ENCODE data around the gene MPP3. TPM values are rescaled to one million over a fixed set of nuclear protein-coding genes. Genes with fewer than 3 reads are reported as not detected.
"Not testable (repeated sequence)": the region's sequence is repeated elsewhere in the genome, so short reads cannot be mapped to it uniquely, and the experiment has no call there.

MPP3 gene
- total and polyA plus RNA-seq, 5 donors = 42.1 to 77.4 (median 60.3) TPM

- intact Hi-C loops (cut with DNase I) = loop anchor here in 1 of 4 donors (5.0 kb wide), 1 partner anchor 74 kb away; no protein-coding TSS in a partner anchor
- H3K27ac ChIP-seq (ENCODE audit: low read length) = no peak overlapping the region
- no peak overlapping the region for H3K4me3 ChIP-seq (ENCODE audit: low read length)
- DNase-seq = peak; percentile 87 to 96 (median 96)
- H3K27me3 ChIP-seq (ENCODE audit: control insufficient read depth, insufficient read depth) = no peaks in the 10 kb centered on the region
- 7% methylated on average over 13 of the region's 13 CpGs for WGBS
- ATAC-seq = peak; percentile 95
- H3K4me1 ChIP-seq (ENCODE audit: control insufficient read depth, insufficient read depth, low read length) = no peaks in the 10 kb centered on the region
- no peaks in the 10 kb centered on the region for H3K9me3 ChIP-seq (ENCODE audit: control insufficient read depth, low read length)
These were observed 13.3 kb upstream of the MPP3 start for GRCh38 chr17:43846221-43846712.

GRCh38 chr17:43845766-43846165, 12.8 kb upstream of the MPP3 start:
- ATAC-seq (no peak), DNase-seq (no peak)
- Histone ChIP-seq H3K4me3 (ENCODE audit: low read length) (no peak overlapping the region), H3K9me3 (ENCODE audit: control insufficient read depth, low read length) (no peaks in the 10 kb centered on the region), H3K27ac (ENCODE audit: low read length) (no peak overlapping the region), H3K27me3 (ENCODE audit: control insufficient read depth, insufficient read depth) (no peaks in the 10 kb centered on the region), H3K4me1 (ENCODE audit: control insufficient read depth, insufficient read depth, low read length) (no peaks in the 10 kb centered on the region)
- intact Hi-C loops (cut with DNase I) = loop anchor here in 1 of 4 donors (5.0 kb wide), 1 partner anchor 73 kb away; no protein-coding TSS in a partner anchor
- 57% methylated on average over 4 of the region's 4 CpGs for WGBS

DNA sequence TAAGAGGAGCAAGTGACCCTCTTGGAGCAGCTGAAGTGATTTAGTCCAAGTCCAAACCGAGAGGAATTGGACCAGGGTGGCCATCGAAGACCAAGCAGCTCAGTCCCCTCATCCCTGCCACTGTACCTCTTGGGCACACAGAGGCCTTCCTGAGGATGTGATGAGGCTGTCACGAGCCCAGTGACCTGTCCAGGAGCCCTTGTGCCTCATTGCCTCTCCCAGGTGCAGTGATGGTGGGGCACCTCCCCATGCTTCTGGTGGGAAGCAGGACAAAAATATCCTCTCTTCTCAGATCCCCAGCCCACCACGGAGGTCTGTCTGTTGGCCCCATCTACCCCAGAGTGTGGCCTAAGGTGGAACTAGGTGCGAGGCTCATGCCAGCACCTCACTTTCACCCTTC, 11.3 kb upstream of the MPP3 start:
- ATAC-seq (no peak), DNase-seq (no peak)
- 95% methylated on average over 5 of the region's 5 CpGs for WGBS
- Histone ChIP-seq H3K9me3 (ENCODE audit: control insufficient read depth, low read length) (no peaks in the 10 kb centered on the region), H3K4me3 (ENCODE audit: low read length) (no peak overlapping the region), H3K4me1 (ENCODE audit: control insufficient read depth, insufficient read depth, low read length) (no peaks in the 10 kb centered on the region), H3K27me3 (ENCODE audit: control insufficient read depth, insufficient read depth) (no peaks in the 10 kb centered on the region), H3K27ac (ENCODE audit: low read length) (no peak overlapping the region)
- intact Hi-C loops (cut with DNase I) = no loop called here

DNA sequence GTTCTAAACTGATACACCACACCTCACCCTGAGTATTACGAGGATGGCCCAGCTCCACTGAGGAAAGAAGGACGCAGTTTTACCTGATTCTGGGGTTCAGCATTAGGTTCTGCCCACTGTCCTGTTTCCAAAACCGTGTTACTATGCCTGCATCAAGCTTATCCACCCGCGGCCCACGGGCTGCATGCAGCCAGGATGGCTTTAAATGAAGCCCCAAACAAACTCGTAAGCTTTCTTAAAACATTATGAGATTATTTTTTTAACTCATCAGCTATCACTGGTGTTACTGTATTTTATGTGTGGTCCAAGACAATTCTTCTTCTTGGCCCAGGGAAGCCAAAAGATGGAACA, 10.0 kb upstream of the MPP3 start:
- no peaks in the 10 kb centered on the region for H3K9me3 ChIP-seq (ENCODE audit: control insufficient read depth, low read length)
- ATAC-seq = no peak
- intact Hi-C loops (cut with DNase I) = no loop called here
- no peak overlapping the region for H3K4me3 ChIP-seq (ENCODE audit: low read length)
- no peak overlapping the region for H3K27ac ChIP-seq (ENCODE audit: low read length)
- DNase-seq = no peak
- no peaks in the 10 kb centered on the region for H3K27me3 ChIP-seq (ENCODE audit: control insufficient read depth, insufficient read depth)
- 79% methylated on average over 7 of the region's 7 CpGs for WGBS
- no peaks in the 10 kb centered on the region for H3K4me1 ChIP-seq (ENCODE audit: control insufficient read depth, insufficient read depth, low read length)

- intact Hi-C loops (cut with DNase I); H3K27me3 ChIP-seq (ENCODE audit: control insufficient read depth, insufficient read depth); H3K9me3 ChIP-seq (ENCODE audit: control insufficient read depth, low read length); ATAC-seq; H3K4me1 ChIP-seq (ENCODE audit: control insufficient read depth, insufficient read depth, low read length); H3K4me3 ChIP-seq (ENCODE audit: low read length); H3K27ac ChIP-seq (ENCODE audit: low read length): not testable (repeated sequence)
- 83% methylated on average over 54 of the region's 54 CpGs for WGBS
- peak in 1 of 3 donors; percentile 72 for DNase-seq
These were observed 9.4 kb upstream of the MPP3 start for GRCh38 chr17:43842091-43842974.

DNA sequence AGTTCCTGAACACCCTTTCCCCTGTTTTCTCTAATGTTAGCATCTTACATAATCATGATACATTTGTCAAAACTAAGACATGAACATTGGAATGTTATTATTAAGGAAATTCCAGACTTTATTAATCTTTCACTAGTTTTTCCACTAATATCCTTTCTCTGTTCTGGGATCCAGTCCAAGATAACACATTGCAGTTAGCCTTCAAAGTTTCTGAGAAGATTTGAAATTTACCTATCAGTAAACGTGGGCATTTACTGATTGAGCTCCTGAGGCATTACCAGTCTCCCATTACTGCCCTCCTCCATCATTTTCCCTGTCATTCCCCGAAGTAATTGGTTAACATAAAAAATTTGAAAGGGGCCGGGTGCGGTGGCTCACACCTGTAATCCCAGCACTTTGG, 8.3 kb upstream of the MPP3 start:
- no peaks in the 10 kb centered on the region for H3K27me3 ChIP-seq (ENCODE audit: control insufficient read depth, insufficient read depth)
- intact Hi-C loops (cut with DNase I) = no loop called here
- H3K27ac ChIP-seq (ENCODE audit: low read length) = no peak overlapping the region
- H3K4me1 ChIP-seq (ENCODE audit: control insufficient read depth, insufficient read depth, low read length) = no peaks in the 10 kb centered on the region
- ATAC-seq = no peak
- DNase-seq = no peak
- H3K4me3 ChIP-seq (ENCODE audit: low read length) = no peak overlapping the region
- 68% methylated on average over 4 of the region's 4 CpGs for WGBS
- no peaks in the 10 kb centered on the region for H3K9me3 ChIP-seq (ENCODE audit: control insufficient read depth, low read length)

DNA sequence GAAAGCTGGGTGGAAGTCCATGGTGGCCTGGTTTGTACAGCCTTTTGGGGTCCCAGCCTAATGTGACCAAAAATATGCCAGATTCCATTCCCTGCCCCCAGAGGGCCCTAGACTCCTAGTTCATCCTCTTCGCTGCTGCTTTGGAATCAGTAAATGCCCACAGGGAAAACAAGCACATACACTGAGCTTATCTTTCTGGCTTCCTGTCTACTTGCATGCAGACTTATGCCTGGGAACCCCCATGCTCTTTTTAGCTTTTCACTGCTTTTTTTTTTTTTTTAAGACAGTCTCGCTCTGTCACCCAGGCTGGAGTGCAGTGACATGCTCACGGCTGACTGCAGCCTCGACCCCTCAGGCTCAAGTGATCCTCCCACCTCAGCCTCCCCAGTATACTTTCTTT, 7.9 kb upstream of the MPP3 start:
- H3K4me1 ChIP-seq (ENCODE audit: control insufficient read depth, insufficient read depth, low read length) = no peaks in the 10 kb centered on the region
- H3K9me3 ChIP-seq (ENCODE audit: control insufficient read depth, low read length) = no peaks in the 10 kb centered on the region
- intact Hi-C loops (cut with DNase I) = no loop called here
- ATAC-seq (peak; percentile 47 to 50), DNase-seq (no peak)
- WGBS = 38% methylated on average over 4 of the region's 4 CpGs
- H3K4me3 ChIP-seq (ENCODE audit: low read length) = no peak overlapping the region
- H3K27ac ChIP-seq (ENCODE audit: low read length) = no peak overlapping the region
- H3K27me3 ChIP-seq (ENCODE audit: control insufficient read depth, insufficient read depth) = no peaks in the 10 kb centered on the region

GRCh38 chr17:43839670-43840108, 6.7 kb upstream of the MPP3 start:
- Histone ChIP-seq H3K4me3 (ENCODE audit: low read length) (no peak overlapping the region), H3K4me1 (ENCODE audit: control insufficient read depth, insufficient read depth, low read length) (no peaks in the 10 kb centered on the region), H3K9me3 (ENCODE audit: control insufficient read depth, low read length) (no peaks in the 10 kb centered on the region), H3K27me3 (ENCODE audit: control insufficient read depth, insufficient read depth) (no peaks in the 10 kb centered on the region), H3K27ac (ENCODE audit: low read length) (no peak overlapping the region)
- ATAC-seq (no peak), DNase-seq (no peak)
- WGBS = 50% methylated on average over 7 of the region's 7 CpGs
- intact Hi-C loops (cut with DNase I) = no loop called here

GRCh38 chr17:43834106-43834505, 1.2 kb upstream of the MPP3 start:
- Histone ChIP-seq H3K9me3 (ENCODE audit: control insufficient read depth, low read length) (no peaks in the 10 kb centered on the region), H3K4me3 (ENCODE audit: low read length) (no peak overlapping the region), H3K4me1 (ENCODE audit: control insufficient read depth, insufficient read depth, low read length) (no peaks in the 10 kb centered on the region), H3K27me3 (ENCODE audit: control insufficient read depth, insufficient read depth) (no peaks in the 10 kb centered on the region), H3K27ac (ENCODE audit: low read length) (no peak overlapping the region)
- WGBS = 65% methylated on average over 2 of the region's 2 CpGs
- ATAC-seq (no peak), DNase-seq (no peak)
- intact Hi-C loops (cut with DNase I) = loop anchor here in 1 of 4 donors (5.0 kb wide), 1 partner anchor 57 kb away; the partner anchor contains the start of gene DUSP3

DNA sequence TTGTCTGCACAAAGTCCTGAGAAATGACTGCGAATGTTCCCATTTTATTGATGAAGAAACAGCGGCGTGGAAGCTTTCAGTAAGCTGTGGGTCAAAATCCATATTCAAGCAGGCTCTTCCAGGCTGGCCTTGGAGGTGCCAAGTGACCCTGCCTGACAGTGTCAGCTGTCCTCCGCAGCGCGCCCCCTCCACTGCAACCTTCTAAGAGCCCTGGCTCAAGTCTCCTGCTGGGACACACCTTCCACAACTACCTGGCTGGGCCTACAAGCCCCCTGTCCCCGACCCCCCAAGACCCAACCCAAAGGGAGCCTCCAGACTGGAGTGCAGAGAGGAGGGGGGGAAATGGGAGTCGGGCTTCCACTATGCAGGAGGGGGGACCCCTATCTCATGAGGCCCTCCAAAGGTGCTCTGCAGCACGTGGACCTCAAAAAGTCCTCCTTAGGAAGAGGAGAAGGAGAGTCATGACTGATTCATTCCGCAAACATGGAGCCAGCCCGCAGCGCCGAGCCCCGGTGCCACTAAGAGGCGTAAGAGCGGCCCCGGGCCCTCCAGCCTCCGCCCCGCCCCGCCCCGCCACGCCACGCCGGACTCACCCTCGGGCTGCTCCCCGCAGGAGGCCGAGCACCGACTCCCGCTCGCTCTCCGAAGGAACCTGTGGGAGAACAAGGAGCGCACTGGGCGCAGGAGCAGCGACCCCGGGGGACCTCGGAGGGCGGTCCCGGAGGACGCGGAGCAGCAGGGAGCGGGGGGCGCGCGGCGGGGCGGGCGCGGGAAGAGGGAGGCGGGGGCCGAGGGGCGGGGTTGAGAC, 574 bp downstream of the MPP3 start:
- Histone ChIP-seq H3K4me3 (ENCODE audit: low read length) (peak overlapping the region; percentile 78), H3K27me3 (ENCODE audit: control insufficient read depth, insufficient read depth) (no peaks in the 10 kb centered on the region), H3K27ac (ENCODE audit: low read length) (peak overlapping the region; percentile 63), H3K4me1 (ENCODE audit: control insufficient read depth, insufficient read depth, low read length) (no peaks in the 10 kb centered on the region), H3K9me3 (ENCODE audit: control insufficient read depth, low read length) (no peaks in the 10 kb centered on the region)
- WGBS = 9% methylated on average over 49 of the region's 51 CpGs
- peak; percentile 48 to 65 for ATAC-seq
- intact Hi-C loops (cut with DNase I) = loop anchor here in 1 of 4 donors (5.0 kb wide), 1 partner anchor 55 kb away; the partner anchor contains the start of gene DUSP3
- DNase-seq = peak; percentile 69 to 87 (median 83)

DNA sequence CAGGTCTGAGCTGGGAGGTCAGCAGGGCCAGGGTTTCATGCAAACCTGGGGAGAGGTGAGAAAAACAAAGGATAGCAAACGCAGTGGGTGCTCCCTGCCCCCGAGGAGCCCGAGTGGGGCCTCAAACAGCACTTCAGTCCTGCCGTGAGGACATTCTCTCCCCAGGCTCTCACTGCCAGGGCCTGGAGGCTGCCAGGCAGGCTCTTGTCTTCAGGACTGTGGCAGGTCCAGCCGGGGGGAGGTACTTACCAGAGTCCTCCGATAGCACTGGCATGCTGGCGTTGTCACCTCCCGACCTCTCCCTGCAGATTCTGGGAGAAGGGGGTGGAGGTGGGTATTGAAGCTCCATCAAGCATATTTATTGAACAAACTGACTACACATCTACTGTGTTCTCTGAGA, 1.3 kb downstream of the MPP3 start:
- no peaks in the 10 kb centered on the region for H3K27me3 ChIP-seq (ENCODE audit: control insufficient read depth, insufficient read depth)
- no peaks in the 10 kb centered on the region for H3K4me1 ChIP-seq (ENCODE audit: control insufficient read depth, insufficient read depth, low read length)
- intact Hi-C loops (cut with DNase I) = loop anchor here in 1 of 4 donors (5.0 kb wide), 1 partner anchor 54 kb away; the partner anchor contains the start of gene DUSP3
- H3K9me3 ChIP-seq (ENCODE audit: control insufficient read depth, low read length) = no peaks in the 10 kb centered on the region
- 66% methylated on average over 8 of the region's 8 CpGs for WGBS
- H3K27ac ChIP-seq (ENCODE audit: low read length) = peak overlapping the region; percentile 73
- peak; percentile 71 to 90 (median 89) for DNase-seq
- ATAC-seq = peak; percentile 65 to 81
- peak overlapping the region; percentile 78 for H3K4me3 ChIP-seq (ENCODE audit: low read length)
